Measurements from ENCODE around the gene BIRC7.

- TF ChIP-seq CTCF (conservative IDR thresholded peaks at IDR 0.05; ENCODE audit: low read length) (no peak), EZH2phosphoT487 (IDR thresholded peaks at IDR 0.05; ENCODE audit: borderline replicate concordance, low read depth, low read length) (no peak)
Measured at GRCh38 chr20:63275825-63276224, 40.1 kb downstream of the BIRC7 start.

Data from OCI-LY7 (cell line).